A549 (cell line): Measurements from ENCODE around the gene CDH4. TPM values are rescaled to one million over a fixed set of nuclear protein-coding genes. Genes with fewer than 3 reads are reported as not detected.

ENCODE experiments used
- ATAC-seq, 2 experiments: fragments of 200-7000 bp in 1 of 2; fragments of >200 bp in 1 of 2; cut with Nextera tagmentation in 1 of 2; cut with Tn5 transposase in 1 of 2; 3 replicates each; pipeline versions ENCODE4 v1.8.0 to v1.9.1; 2018 to 2020; ENCODE audit warnings: mild to moderate bottlenecking in 1 of 2, moderate library complexity in 1 of 2
- CTCF ChIA-PET: fragments of 300-600 bp; sonication (Branson Sonifier 250); formaldehyde crosslinking; extraction: SDS; loops from one replicate; lab custom pipeline; 2021; ENCODE audit warnings: antibody characterized with exemption, inconsistent platforms; lab: Yijun Ruan, JAX
- POLR2A ChIA-PET: fragments of 350-600 bp; formaldehyde crosslinking; extraction: SDS; loops from one replicate; lab custom pipeline; 2021; ENCODE audit warnings: antibody characterized with exemption, inconsistent platforms; lab: Yijun Ruan, JAX
- DNase-seq, 2 experiments: peaks; one replicate each; pipeline versions ENCODE4 v3.0.0 to v3.0.0-alpha.2; 2011 to 2016; ENCODE audit warnings: low read depth in 1 of 2, low spot score in 1 of 2
- FAIRE-seq: peaks from 2 replicates; lab custom pipeline; 2011; peaks lifted over from hg19 to GRCh38; lab: Jason Lieb, UNC
- H3K27ac ChIP-seq, 2 experiments: fragments of >200 bp; sonication (Bioruptor Twin); formaldehyde crosslinking; 3 replicates each; pipeline ENCODE4 v1.5.1; 2016 to 2017
- H3K4me1 ChIP-seq: fragments of >200 bp; sonication (Bioruptor Twin); formaldehyde crosslinking; 3 replicates; pipeline ENCODE4 v1.6.1; 2016
- H3K4me2 ChIP-seq: fragments of >200 bp; sonication (Bioruptor Twin); formaldehyde crosslinking; 3 replicates; pipeline ENCODE4 v1.6.1; 2016
- H3K4me3 ChIP-seq: fragments of >200 bp; sonication (Bioruptor Twin); formaldehyde crosslinking; 3 replicates; pipeline ENCODE4 v1.5.1; 2016
- H3K9me3 ChIP-seq: fragments of >200 bp; sonication (Bioruptor Twin); formaldehyde crosslinking; 3 replicates; pipeline ENCODE4 v1.6.1; 2016
- BHLHE40 ChIP-seq: IDR thresholded peaks from 2 replicates; pipeline ENCODE4 v1.6.1; 2012; ENCODE audit warnings: low read depth, low read length, inconsistent platforms
- CBX8 ChIP-seq: fragments of 200-600 bp; sonication (generic); IDR thresholded peaks from 2 replicates; pipeline ENCODE4 v1.6.1; 2016
- CEBPB ChIP-seq, 2 experiments: fragments of >200 bp in 1 of 2; sonication (Bioruptor Twin) in 1 of 2; formaldehyde crosslinking in 1 of 2; IDR thresholded peaks; 2 replicates each; pipeline ENCODE4 v1.6.1; 2012 to 2016
- CHD4 ChIP-seq: fragments of 200-600 bp; sonication (generic); IDR thresholded peaks from 2 replicates; pipeline ENCODE4 v1.6.1; 2016; ENCODE audit warnings: antibody characterized with exemption, mild to moderate bottlenecking, borderline replicate concordance
- EP300 ChIP-seq, 2 experiments: fragments of >200 bp; sonication (Bioruptor Twin); formaldehyde crosslinking; IDR thresholded peaks; 2 replicates in 1 of 2; 3 replicates in 1 of 2; pipeline ENCODE4 v1.6.1; 2016 to 2017
- FOSL2 ChIP-seq, 2 experiments: fragments of 450-650 bp in 1 of 2; fragments of >200 bp in 1 of 2; sonication (Bioruptor Twin) in 1 of 2; formaldehyde crosslinking; IDR thresholded peaks; 2 replicates each; pipeline versions ENCODE4 v1.5.0 to v1.6.1; 2016 to 2020; ENCODE audit warnings: mild to moderate bottlenecking in 1 of 2, moderate library complexity in 1 of 2
- GATA3 ChIP-seq: IDR thresholded peaks from 2 replicates; pipeline ENCODE4 v1.6.1; 2012; ENCODE audit warnings: borderline replicate concordance
- HOXA7 ChIP-seq: fragments of 250-450 bp; sonication (Bioruptor Pico); IDR thresholded peaks from 2 replicates; pipeline ENCODE4 v1.5.0; 2020; ENCODE audit warnings: mild to moderate bottlenecking, moderate library complexity
- HOXB13 ChIP-seq: fragments of 250-450 bp; sonication (Bioruptor Pico); IDR thresholded peaks from 2 replicates; pipeline ENCODE4 v1.5.0; 2020; ENCODE audit warnings: low read depth, mild to moderate bottlenecking, moderate library complexity
- JUNB ChIP-seq: fragments of >200 bp; sonication (Bioruptor Twin); formaldehyde crosslinking; IDR thresholded peaks from 2 replicates; pipeline ENCODE4 v1.6.1; 2016
- KDM1A ChIP-seq: fragments of 200-600 bp; sonication (generic); IDR thresholded peaks from 2 replicates; pipeline ENCODE4 v1.6.1; 2016; ENCODE audit warnings: low read depth, mild to moderate bottlenecking
- KDM5A ChIP-seq: fragments of 200-600 bp; sonication (generic); IDR thresholded peaks from 2 replicates; pipeline ENCODE4 v1.6.1; 2016; ENCODE audit warnings: antibody characterized with exemption, mild to moderate bottlenecking
- MAFK ChIP-seq: fragments of 450-650 bp; IDR thresholded peaks from 2 replicates; pipeline ENCODE4 v1.6.1; 2014; ENCODE audit not compliant: partially characterized antibody
- NFE2L2 ChIP-seq: fragments of 150-350 bp; conservative IDR thresholded peaks from 2 replicates; pipeline ENCODE4 v1.6.1; 2014; ENCODE audit warnings: low read length
- POLR2AphosphoS2 ChIP-seq: conservative IDR thresholded peaks from 2 replicates; pipeline ENCODE4 v1.6.1; 2012; ENCODE audit warnings: low read length, improper control_type of control experiment, inconsistent platforms
- RAD21 ChIP-seq, 2 experiments: fragments of >200 bp in 1 of 2; sonication (Bioruptor Twin) in 1 of 2; formaldehyde crosslinking in 1 of 2; IDR thresholded peaks in 1 of 2; conservative IDR thresholded peaks in 1 of 2; 2 replicates in 1 of 2; 3 replicates in 1 of 2; pipeline ENCODE4 v1.6.1; 2012 to 2018; ENCODE audit warnings: inconsistent platforms in 1 of 2
- RCOR1 ChIP-seq: fragments of 150-350 bp; IDR thresholded peaks from 2 replicates; pipeline ENCODE4 v1.6.1; 2014; ENCODE audit warnings: antibody characterized with exemption, low read length, low read depth
- RFX5 ChIP-seq: fragments of 450-650 bp; IDR thresholded peaks from 2 replicates; pipeline ENCODE4 v1.7.1; 2014; ENCODE audit warnings: antibody characterized with exemption, mild to moderate bottlenecking, moderate library complexity
- RNF2 ChIP-seq: fragments of 200-600 bp; sonication (generic); IDR thresholded peaks from 2 replicates; pipeline ENCODE4 v1.6.1; 2016; ENCODE audit warnings: low read depth, mild to moderate bottlenecking, antibody characterized with exemption, moderate library complexity, borderline replicate concordance
- SMC3 ChIP-seq: fragments of >200 bp; sonication (Bioruptor Twin); formaldehyde crosslinking; IDR thresholded peaks from 3 replicates; pipeline ENCODE4 v1.6.1; 2018; ENCODE audit warnings: inconsistent platforms
- SREBF2 ChIP-seq: fragments of 450-650 bp; IDR thresholded peaks from 2 replicates; pipeline ENCODE4 v1.6.1; 2014; ENCODE audit warnings: mild to moderate bottlenecking, moderate library complexity
- TP53 ChIP-seq: fragments of 250-450 bp; sonication (Bioruptor Pico); IDR thresholded peaks from 2 replicates; pipeline ENCODE4 v1.5.0; 2021; ENCODE audit warnings: mild to moderate bottlenecking, moderate library complexity
- WGBS: methylation state at CpG from one replicate; pipeline ENCODE4 v1.1.6; 2017; ENCODE audit errors: missing lambda C conversion rate; 5-methylcytosine and 5-hydroxymethylcytosine counted together
- polyA plus RNA-seq, 4 experiments: library from polyadenylated mRNA; depleted of rRNA in 3 of 4; stranded (reverse); fragments of >200 nt; fragmentation: RNase III in 1 of 4; extraction: RNeasy Plus Mini Kit Qiagen cat#74134 plus additional on column Dnase treatment in 1 of 4; gene quantifications; 2 replicates in 3 of 4; 3 replicates in 1 of 4; pipeline ENCODE4 v1.2.3, GENCODE V29; 2011 to 2017
- TF ChIP-seq, protein P1 (sequence below): IDR thresholded peaks from 2 replicates; pipeline ENCODE4 v1.6.1; 2012; ENCODE audit warnings: low read depth, borderline replicate concordance
- TF ChIP-seq, protein P2 (sequence below): fragments of >200 bp; sonication (Bioruptor Twin); formaldehyde crosslinking; IDR thresholded peaks from 3 replicates; pipeline ENCODE4 v1.6.1; 2016
- TF ChIP-seq, protein P3 (sequence below): fragments of >200 bp; sonication (Bioruptor Twin); formaldehyde crosslinking; IDR thresholded peaks from 3 replicates; pipeline ENCODE4 v1.5.1; 2016

The CDH4 gene
- polyA plus RNA-seq, 2 of the 4 experiments (the other 2 are of a cell fraction), result 3.4 to 10.3 TPM

DNA sequence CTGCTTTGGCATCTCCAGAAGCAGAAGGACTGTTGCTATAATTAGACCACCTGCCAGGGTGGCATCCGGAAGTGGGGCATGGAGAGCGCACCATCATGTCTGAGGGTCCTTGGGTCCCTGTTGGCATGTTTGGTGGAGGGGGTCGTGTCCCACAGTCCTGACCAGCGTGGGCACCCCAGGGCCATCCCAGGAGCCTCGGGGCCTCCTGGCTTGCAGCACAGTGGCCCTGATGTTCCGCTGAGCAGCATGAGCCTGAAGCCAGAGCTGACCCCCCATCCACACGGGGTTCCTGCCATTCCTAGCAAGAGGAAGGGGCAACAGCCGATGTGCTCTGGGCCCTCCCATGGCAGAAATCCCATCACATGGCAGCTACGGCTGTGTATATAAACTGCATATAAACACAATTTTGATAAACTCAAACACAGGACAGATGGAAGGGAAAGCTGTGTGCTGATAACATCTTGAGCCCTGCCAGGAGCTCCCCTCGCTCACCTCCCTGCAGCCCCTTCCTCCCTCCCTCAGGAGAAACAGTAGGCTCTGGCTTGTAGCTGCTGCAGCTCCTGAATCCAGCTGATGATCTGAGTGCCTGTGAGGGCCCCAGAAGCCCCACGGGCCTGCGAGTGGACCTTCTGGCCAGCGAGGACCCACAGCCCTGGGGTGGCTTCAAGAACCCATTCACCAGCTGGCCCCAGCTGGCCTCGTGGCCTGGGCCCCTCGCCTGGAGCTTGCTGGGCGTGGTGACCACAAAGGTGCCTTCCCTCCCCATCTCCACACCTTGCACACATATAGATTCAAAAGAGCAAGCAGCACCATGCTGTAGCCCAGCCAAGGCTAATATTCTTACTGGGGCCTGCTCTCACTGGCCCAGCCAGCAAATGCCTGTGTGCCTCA lies 321.6 kb downstream of the CDH4 start:
- DNase-seq, result no peak
- no peaks in the 10 kb centered on the region for H3K4me1 ChIP-seq
- ATAC-seq, result no peak
- CTCF ChIA-PET, result no interaction called here
- POLR2A ChIA-PET, result no interaction called here
- no peak for FAIRE-seq
- TF ChIP-seq SREBF2 (no peak), POLR2AphosphoS2 (no peak), RCOR1 (no peak)
- H3K27ac ChIP-seq, result no peak overlapping the region
- no peaks in the 10 kb centered on the region for H3K9me3 ChIP-seq
- 78% methylated on average over 7 of the region's 16 CpGs for WGBS
- H3K4me2 ChIP-seq, result no peak overlapping the region
- no peak overlapping the region for H3K4me3 ChIP-seq

DNA sequence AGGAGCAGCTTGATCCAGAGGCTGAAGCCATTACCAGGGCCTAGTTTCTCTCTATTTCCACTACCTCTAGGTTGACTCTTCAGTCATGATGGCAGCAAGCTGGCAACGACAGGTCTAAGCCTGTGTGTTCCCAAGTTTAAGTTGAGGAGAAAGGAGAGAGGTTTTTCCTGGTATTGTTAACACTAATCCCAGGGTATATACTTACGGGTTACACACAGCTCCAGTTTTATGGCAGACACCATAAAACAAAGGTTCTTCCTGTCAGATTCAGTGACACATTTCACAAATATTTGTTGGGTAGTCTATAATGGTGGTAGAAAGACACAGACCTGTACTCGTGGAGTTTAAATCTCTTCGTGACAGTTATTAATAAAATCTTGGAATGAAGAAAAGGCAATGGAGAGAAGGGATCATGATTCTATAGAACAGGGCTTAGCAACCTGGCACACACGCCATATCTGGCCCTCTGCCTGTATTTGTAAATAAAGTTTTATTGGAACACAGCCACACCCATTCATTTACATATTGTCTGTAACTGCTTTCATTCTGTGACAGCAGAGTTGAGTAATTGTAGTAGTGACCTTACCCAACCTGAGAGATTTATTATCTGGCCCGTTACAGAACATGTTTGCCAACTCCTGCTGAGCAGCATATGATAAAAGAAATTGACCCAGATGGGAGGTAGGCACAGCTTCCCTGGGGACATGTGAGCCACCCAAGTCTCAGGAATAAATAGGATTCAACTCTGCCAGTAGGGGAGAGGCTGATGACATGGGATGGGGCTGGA lies 323.3 kb downstream of the CDH4 start:
- CTCF ChIA-PET, result interaction anchor here (0.7 kb wide), 1 partner anchor 9 kb away, joined by 3 read pairs; no protein-coding TSS in a partner anchor
- DNase-seq, result peak in 1 of 2 experiments; percentile 7
- Histone ChIP-seq H3K9me3 (no peaks in the 10 kb centered on the region), H3K4me3 (no peak overlapping the region), H3K4me2 (no peak overlapping the region), H3K27ac (no peak overlapping the region), H3K4me1 (no peaks in the 10 kb centered on the region)
- no peak for FAIRE-seq
- ATAC-seq, result no peak
- TF ChIP-seq MAFK (no peak), FOSL2 (IDR thresholded peaks at IDR 0.05) (no peak), FOSL2 (CRISPR knock-in tag; IDR thresholded peaks at IDR 0.05) (no peak), GATA3 (no peak), TP53 (no peak), POLR2AphosphoS2 (no peak), BHLHE40 (no peak), KDM1A (no peak), HOXA7 (CRISPR knock-in tag) (no peak), SMC3 (no peak)
- TF ChIP-seq, protein P1, sequence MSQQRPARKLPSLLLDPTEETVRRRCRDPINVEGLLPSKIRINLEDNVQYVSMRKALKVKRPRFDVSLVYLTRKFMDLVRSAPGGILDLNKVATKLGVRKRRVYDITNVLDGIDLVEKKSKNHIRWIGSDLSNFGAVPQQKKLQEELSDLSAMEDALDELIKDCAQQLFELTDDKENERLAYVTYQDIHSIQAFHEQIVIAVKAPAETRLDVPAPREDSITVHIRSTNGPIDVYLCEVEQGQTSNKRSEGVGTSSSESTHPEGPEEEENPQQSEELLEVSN, result no peak
- TF ChIP-seq, protein P2, sequence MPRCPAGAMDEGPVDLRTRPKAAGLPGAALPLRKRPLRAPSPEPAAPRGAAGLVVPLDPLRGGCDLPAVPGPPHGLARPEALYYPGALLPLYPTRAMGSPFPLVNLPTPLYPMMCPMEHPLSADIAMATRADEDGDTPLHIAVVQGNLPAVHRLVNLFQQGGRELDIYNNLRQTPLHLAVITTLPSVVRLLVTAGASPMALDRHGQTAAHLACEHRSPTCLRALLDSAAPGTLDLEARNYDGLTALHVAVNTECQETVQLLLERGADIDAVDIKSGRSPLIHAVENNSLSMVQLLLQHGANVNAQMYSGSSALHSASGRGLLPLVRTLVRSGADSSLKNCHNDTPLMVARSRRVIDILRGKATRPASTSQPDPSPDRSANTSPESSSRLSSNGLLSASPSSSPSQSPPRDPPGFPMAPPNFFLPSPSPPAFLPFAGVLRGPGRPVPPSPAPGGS, result no peak
- TF ChIP-seq, all 56 proteins: peak for 0
- POLR2A ChIA-PET, result no interaction called here
- 52% methylated on average over 6 of the region's 6 CpGs for WGBS

DNA sequence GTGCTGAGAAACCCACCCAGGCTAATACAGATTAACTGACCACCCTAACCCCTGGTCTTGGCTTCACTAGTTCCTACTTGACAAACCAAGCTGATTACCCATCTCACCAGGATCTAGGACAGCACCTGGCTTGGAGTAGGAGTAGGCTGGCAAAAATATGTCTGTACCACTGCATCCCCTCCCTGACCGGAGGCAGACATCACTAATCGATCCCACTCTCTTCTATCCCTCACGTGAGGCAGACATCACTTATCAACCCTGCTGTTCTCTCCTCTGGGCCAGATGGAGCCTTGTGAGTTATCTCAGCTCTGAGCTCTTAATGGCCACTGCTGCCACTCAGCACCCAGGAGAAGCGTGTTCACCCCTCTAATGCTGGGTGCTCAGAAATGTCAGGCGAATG lies 324.3 kb downstream of the CDH4 start:
- CTCF ChIA-PET, result interaction anchor here (0.6 kb wide), 1 partner anchor 235 kb away, joined by 3 read pairs; no protein-coding TSS in a partner anchor
- no peak for DNase-seq
- FAIRE-seq, result no peak
- TF ChIP-seq JUNB, result no peak
- TF ChIP-seq HOXB13 (CRISPR knock-in tag), result no peak
- TF ChIP-seq EP300 (IDR thresholded peaks at IDR 0.05), result no peak
- no peak for TF ChIP-seq CHD4
- no peak for TF ChIP-seq MAFK
- no peak for TF ChIP-seq RFX5
- no peak for TF ChIP-seq GATA3
- no peak for TF ChIP-seq RAD21 (conservative IDR thresholded peaks at IDR 0.05 in 1 of 2, IDR thresholded peaks at IDR 0.05 in 1 of 2)
- TF ChIP-seq, protein P3, sequence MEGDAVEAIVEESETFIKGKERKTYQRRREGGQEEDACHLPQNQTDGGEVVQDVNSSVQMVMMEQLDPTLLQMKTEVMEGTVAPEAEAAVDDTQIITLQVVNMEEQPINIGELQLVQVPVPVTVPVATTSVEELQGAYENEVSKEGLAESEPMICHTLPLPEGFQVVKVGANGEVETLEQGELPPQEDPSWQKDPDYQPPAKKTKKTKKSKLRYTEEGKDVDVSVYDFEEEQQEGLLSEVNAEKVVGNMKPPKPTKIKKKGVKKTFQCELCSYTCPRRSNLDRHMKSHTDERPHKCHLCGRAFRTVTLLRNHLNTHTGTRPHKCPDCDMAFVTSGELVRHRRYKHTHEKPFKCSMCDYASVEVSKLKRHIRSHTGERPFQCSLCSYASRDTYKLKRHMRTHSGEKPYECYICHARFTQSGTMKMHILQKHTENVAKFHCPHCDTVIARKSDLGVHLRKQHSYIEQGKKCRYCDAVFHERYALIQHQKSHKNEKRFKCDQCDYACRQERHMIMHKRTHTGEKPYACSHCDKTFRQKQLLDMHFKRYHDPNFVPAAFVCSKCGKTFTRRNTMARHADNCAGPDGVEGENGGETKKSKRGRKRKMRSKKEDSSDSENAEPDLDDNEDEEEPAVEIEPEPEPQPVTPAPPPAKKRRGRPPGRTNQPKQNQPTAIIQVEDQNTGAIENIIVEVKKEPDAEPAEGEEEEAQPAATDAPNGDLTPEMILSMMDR, result no peak
- no peak for TF ChIP-seq SREBF2
- TF ChIP-seq CBX8, result no peak
- TF ChIP-seq KDM5A, result no peak
- TF ChIP-seq CEBPB (IDR thresholded peaks at IDR 0.05), result no peak
- no peak for TF ChIP-seq RNF2
- TF ChIP-seq NFE2L2, result no peak

More for the DNA sequence above, 324.3 kb downstream of the CDH4 start:
- POLR2A ChIA-PET, result no interaction called here
- H3K4me2 ChIP-seq, result no peak overlapping the region
- H3K4me1 ChIP-seq, result no peaks in the 10 kb centered on the region
- no peak for ATAC-seq
- H3K4me3 ChIP-seq, result no peak overlapping the region
- H3K9me3 ChIP-seq, result no peaks in the 10 kb centered on the region
- WGBS, result 84% methylated on average over 5 of the region's 5 CpGs
- no peak overlapping the region for H3K27ac ChIP-seq
